ENCODE results near the gene GRB10.

The GRB10 gene

GRCh38 chr7:50640779-50641178 is 141.9 kb downstream of the GRB10 start:
- Histone ChIP-seq H3K9me3 (ENCODE audit: insufficient read depth, low read length, severe bottlenecking) (no peaks in the 10 kb centered on the region), H3K9ac (ENCODE audit: low read depth, low read length) (no peak overlapping the region), H3K27me3 (ENCODE audit: insufficient read depth, low read length, poor library complexity) (peaks cover 11% of the 10 kb centered on the region), H3K79me2 (ENCODE audit: insufficient read depth, low read length) (no peaks in the 10 kb centered on the region), H4K20me1 (ENCODE audit: insufficient read depth, low read length) (no peaks in the 10 kb centered on the region; the same call in 1 of the 2 replicates), H3K4me1 (ENCODE audit: insufficient read depth, low read length) (no peaks in the 10 kb centered on the region), H2AFZ (ENCODE audit: low read depth, low read length) (no peak overlapping the region), H3K27ac (ENCODE audit: low read length) (no peak overlapping the region), H3K36me3 (ENCODE audit: insufficient read depth, low read length) (no peaks in the 10 kb centered on the region), H3K4me3 (ENCODE audit: low read depth in 1 of 2, low read length in 2 of 2) (no peak overlapping the region), H3K4me2 (ENCODE audit: insufficient read depth, low read length) (no peak overlapping the region)
- no peak for DNase-seq
- TF ChIP-seq CTCF (IDR thresholded peaks at IDR 0.05; ENCODE audit: borderline replicate concordance, extremely low read depth, low read length, poor library complexity, severe bottlenecking), result no peak
- TF ChIP-seq EZH2 (IDR thresholded peaks at IDR 0.05; ENCODE audit: borderline replicate concordance, low read depth, low read length, severe bottlenecking), result no peak
- ATAC-seq (ENCODE audit: insufficient read depth, low read depth), result no peak

DNA sequence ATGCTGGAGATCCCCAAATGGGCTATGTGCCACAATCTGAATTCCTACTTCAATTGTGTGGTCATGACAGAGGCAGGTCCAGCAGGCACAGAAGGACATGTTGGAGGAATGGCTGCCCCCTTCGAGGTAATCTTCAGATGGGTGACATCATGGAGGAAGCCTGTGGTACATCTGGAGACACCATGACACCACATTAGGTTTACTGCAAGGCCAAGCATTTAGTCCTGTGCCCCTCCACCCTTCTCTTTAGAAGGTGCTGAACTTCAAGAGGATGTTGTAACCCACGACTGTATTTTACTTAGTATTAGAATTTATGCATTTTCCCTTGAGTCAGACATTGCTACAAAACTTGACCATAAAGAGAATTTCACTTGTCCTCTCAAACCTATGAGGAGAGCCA is 142.4 kb downstream of the GRB10 start:
- Histone ChIP-seq H3K4me2 (ENCODE audit: insufficient read depth, low read length) (no peak overlapping the region), H3K4me3 (ENCODE audit: low read depth in 1 of 2, low read length in 2 of 2) (no peak overlapping the region), H3K9me3 (ENCODE audit: insufficient read depth, low read length, severe bottlenecking) (no peaks in the 10 kb centered on the region), H3K4me1 (ENCODE audit: insufficient read depth, low read length) (no peaks in the 10 kb centered on the region), H3K27ac (ENCODE audit: low read length) (no peak overlapping the region), H3K79me2 (ENCODE audit: insufficient read depth, low read length) (no peaks in the 10 kb centered on the region), H3K36me3 (ENCODE audit: insufficient read depth, low read length) (no peaks in the 10 kb centered on the region), H3K9ac (ENCODE audit: low read depth, low read length) (no peak overlapping the region), H2AFZ (ENCODE audit: low read depth, low read length) (no peak overlapping the region), H3K27me3 (ENCODE audit: insufficient read depth, low read length, poor library complexity) (peaks cover 7% of the 10 kb centered on the region), H4K20me1 (ENCODE audit: insufficient read depth, low read length) (no peaks in the 10 kb centered on the region; the same call in 1 of the 2 replicates)
- TF ChIP-seq CTCF (IDR thresholded peaks at IDR 0.05; ENCODE audit: borderline replicate concordance, extremely low read depth, low read length, poor library complexity, severe bottlenecking) (no peak), EZH2 (IDR thresholded peaks at IDR 0.05; ENCODE audit: borderline replicate concordance, low read depth, low read length, severe bottlenecking) (no peak)
- ATAC-seq (ENCODE audit: insufficient read depth, low read depth) (no peak), DNase-seq (no peak)

GRCh38 chr7:50637725-50638643 is 144.7 kb downstream of the GRB10 start:
- Histone ChIP-seq H3K79me2 (ENCODE audit: insufficient read depth, low read length) (no peaks in the 10 kb centered on the region), H3K27ac (ENCODE audit: low read length) (no peak overlapping the region), H3K9ac (ENCODE audit: low read depth, low read length) (no peak overlapping the region), H3K4me3 (ENCODE audit: low read depth in 1 of 2, low read length in 2 of 2) (no peak overlapping the region), H3K4me1 (ENCODE audit: insufficient read depth, low read length) (no peaks in the 10 kb centered on the region), H2AFZ (ENCODE audit: low read depth, low read length) (no peak overlapping the region), H4K20me1 (ENCODE audit: insufficient read depth, low read length) (no peaks in the 10 kb centered on the region; the same call in 1 of the 2 replicates), H3K27me3 (ENCODE audit: insufficient read depth, low read length, poor library complexity) (peaks cover 2% of the 10 kb centered on the region), H3K4me2 (ENCODE audit: insufficient read depth, low read length) (no peak overlapping the region), H3K36me3 (ENCODE audit: insufficient read depth, low read length) (no peaks in the 10 kb centered on the region), H3K9me3 (ENCODE audit: insufficient read depth, low read length, severe bottlenecking) (no peaks in the 10 kb centered on the region)
- TF ChIP-seq CTCF (IDR thresholded peaks at IDR 0.05; ENCODE audit: borderline replicate concordance, extremely low read depth, low read length, poor library complexity, severe bottlenecking), result no peak
- no peak for TF ChIP-seq EZH2 (IDR thresholded peaks at IDR 0.05; ENCODE audit: borderline replicate concordance, low read depth, low read length, severe bottlenecking)
- no peak for DNase-seq
- no peak for ATAC-seq (ENCODE audit: insufficient read depth, low read depth)
